ENCODE results near the gene ARHGAP10.

The ARHGAP10 gene

DNA sequence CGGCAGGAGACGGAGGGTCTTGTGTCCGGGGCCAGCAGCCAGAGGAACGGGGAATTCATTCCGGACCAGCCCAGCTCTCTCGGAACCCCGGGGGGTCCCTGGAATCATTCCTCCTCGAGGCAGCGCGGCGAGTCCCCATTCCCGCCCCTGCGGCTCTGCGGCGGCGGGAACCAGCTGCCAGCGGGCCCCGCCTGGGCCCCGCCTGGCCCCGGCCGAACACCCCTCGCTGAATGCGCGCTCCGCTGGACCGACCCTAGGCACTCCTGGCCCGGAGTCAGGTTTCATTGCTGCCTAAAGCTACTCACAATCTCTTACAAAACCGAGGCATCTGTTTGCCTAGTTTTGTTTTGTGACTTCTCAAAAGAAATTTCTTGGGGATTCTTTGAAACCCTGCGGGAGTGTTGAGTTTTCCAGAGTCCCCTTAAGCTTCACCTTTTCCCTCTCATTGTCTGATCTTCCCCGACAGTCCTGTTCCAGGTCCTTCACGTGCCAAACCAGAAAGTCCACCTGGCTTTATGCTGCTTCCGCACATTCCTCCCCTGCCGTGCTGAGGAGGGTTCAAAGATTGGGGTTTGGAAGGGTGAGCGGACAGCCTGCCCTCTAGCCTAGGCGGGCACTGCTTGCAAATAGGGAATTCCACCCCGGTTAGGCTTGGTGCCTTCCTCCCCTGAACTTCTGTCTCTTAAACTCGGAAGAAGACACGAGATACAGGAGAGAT lies 789 bp downstream of the ARHGAP10 start:
- DNase-seq, result peak; percentile 68

DNA sequence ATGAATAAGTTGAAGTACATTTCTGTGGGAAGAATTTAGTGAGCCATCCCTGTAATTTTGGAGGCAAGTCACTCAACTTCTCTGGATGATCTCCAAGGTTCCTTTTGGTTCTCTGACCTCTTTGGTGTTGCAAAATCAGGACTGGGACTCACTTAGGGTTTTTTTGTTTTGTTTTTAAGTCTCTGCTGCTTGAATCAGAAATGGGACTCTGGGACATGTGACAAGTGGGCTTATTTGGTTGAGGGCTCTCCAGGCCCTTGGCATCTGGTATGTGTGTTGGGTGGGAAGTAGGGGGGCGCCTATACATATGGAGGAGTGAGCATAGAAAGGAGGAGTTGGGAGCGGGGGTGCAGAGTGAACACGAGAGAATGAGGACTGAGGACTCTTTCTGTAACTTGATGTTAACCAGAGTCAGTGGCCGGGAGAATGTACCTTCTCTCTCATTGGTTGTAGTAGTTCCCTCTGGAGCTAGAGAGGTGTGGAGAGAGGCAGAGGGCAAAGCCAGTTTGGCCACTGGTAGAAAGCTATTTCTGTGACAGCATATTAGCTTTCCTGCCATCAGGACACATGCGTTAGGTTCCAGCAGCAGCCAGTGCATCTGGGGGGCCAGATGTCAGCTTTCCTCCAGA lies 1.9 kb downstream of the ARHGAP10 start:
- peak; percentile 72 for DNase-seq

DNA sequence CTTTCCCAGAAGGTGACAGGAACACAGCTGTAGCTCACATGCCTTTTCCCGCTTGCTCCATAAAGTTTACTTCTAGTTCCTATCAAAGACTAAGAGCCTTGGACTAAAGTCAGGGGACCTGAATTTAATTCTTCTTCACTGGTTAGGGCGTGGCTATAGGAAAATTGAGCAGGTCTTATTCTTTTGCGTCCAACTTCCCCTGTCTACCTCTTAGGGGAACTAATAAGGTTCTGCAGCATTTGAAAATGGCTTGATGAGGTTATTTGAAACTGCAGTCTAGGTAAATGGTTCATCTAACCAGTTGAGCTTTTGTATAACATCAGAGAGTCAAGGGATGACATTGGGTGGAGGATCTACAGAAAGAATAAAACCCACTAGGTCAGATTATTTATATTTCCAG lies 2.6 kb downstream of the ARHGAP10 start:
- DNase-seq, result peak; percentile 36

DNA sequence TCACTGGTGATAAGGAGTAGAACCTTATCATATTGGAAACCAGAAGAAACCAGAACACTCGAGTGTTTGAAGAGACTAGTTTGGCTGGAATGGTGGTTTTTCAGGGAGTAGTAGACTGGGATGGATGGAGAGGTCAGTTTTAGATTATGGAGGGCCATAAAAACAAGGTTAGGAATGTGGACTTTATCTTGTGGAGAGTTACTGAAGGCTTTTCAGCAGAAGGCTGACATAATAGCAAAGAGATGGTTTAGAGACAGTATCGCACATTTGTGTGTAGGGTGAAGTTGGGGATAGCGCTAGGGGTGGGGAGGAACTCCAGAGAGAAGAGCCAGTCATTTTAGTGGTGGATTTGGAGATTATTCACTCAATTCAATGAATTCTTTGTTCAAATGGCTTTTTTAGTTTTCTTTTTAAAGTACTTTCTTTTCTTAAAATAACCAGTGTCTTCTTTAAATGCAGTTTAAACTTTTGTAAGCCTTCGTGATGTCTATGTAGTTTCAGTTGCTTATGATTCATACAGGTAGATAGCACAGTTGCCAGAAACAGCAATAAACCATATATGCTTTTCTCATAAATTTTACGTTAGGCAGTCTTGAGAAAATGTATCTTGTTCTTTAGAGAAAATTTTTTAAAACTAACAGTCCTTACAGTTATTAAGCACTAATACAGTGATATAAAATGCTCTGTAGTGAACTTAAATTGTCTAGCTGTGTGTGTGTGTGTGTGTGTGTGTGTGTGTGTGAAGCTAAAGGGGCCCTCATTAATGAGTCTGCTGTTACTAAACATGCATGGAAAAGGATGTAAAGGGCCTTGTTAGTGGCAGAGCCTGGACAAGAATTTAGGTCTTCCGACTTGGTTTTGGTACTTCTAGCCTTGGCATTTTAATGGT lies 3.8 kb downstream of the ARHGAP10 start:
- DNase-seq, result peak; percentile 41

DNA sequence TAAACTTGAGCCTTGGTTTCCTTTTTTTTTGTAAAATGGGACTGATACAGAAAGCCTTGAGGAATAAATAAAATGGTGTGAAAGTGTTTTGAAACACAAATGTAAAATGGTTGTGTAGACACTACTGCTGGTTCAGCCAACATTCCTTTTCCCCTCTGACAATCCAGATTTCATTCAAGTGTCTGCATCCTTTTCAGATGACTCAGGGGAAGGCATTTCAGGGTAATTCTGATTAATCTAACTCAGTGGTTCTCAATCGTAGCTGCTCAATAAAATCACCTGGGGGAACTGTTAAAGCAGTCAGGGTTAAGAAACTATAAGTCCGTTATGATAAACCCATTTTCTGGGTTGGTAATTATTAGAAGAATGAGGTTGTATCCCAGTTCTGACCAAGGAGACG lies 4.6 kb downstream of the ARHGAP10 start:
- no peak for DNase-seq

DNA sequence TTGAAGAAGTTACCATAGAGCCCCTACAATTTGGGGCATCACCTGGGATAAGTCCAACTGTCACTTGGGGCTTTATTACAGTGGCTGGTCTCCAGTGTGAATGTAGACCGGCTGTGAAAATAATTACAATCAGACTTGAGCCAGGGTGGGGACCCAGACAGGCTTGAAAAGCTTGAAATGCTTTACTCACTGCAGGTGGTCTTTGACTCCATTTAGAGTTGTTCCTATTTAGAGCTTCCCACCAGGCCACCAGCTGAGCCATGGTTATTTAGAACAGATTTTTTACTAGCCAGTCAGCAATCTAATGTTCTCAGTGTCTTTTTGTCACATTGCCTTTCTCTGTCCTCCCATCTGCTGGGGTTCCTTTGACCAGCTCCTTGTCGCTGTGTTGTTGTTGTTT lies 5.7 kb downstream of the ARHGAP10 start:
- peak; percentile 94 for DNase-seq

DNA sequence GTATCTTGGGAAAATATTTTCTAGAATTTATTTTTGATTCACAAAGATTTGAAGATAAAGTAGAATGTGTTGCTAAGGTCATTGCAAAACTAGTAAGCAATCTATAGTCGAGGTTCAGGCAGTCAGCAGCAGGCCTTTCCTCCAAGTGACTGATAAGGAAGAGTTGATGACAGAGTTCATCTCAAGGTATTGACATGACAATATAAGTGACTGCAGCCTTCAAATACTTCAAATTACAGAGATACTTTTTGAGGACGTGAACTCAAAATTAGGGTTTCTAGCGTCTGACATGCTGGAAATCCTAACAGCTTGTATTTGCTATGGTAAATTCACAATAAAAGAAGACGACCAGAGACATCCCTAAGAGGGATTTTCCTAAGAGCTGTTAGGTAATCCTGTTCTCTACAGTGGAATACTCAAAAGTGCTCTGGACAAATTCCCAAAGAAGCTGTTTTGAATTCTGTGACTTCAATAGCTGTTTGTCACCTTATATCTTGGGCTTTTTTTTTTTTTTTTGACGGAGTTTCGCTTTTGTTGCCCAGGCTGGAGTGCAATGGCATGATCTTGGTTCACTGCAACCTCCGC lies 7.4 kb downstream of the ARHGAP10 start:
- DNase-seq, result no peak

DNA sequence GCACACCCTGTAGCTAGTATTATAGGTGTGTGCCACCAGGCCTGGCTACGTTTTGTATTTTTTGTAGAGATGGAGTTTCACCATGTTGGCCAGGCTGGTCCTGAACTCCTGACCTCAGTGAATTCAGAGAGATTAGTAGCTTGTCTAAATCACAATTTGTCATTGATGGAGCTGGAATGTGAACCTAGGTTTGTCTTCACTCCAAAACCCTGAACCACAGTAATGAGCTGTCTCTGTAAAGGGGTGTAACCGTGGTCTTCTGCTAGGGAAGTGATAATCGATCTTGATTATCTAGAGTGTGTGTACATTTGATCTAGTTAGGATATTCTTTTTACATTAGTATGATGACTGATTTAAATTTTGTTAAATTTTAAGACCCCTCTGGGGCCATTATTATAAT lies 8.3 kb downstream of the ARHGAP10 start:
- DNase-seq, result no peak

DNA sequence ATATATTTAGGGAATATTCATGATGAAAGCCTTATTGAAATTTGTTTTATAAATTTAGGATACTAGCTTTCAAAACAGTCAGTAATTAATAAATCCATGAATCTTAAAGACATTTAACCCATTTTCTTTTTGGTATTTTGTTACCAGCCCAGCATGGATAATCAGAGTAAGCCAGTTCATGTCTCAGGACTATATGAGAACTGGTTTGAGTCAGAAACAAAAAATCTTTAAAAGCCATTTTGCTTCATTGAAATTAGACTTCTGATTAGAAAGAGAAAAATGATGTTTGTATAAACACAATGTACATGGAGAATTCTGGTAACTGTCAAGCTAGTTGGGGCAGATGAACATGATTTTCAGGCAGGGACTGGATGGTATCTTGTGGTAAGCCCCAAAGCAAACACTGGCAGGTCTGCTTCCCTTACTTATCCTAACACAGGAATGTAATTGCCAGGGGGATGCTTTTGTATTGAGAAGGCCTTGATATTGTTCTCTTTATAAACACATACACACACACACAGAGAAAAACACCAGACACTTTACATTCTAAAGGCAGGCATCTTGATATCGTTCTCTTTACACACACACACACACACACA lies 9.4 kb downstream of the ARHGAP10 start:
- peak; percentile 27 for DNase-seq

DNA sequence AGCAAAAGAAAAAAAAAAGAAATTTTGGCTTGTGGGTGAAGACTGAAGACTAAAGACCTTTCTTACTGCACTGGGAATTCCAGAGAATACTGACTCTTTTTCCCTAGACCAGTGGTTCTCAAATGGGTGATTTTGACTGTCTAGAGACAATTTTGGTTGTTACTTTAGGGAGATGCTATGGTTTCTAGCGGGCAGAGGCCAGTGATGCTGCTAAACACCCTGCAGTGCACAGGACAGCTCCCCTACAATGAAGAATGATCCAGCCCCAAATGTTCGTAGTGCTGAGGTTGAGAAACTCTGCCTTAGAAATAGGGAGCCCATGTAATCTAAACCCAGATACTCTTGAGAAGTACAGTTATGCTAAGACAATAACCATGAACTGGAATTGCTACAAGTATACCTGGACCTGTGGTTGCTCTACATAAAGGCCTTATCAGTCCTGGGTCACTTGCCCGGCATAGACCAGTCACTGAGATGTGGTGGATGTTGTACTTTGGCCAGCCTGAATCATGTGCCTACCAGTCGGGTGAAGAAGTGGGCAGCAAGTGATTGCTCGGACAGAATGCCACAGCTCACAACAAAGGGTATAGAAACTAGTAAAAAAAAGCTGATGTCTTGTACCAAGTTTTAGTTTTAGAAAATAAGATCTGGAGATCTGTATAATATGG lies 16.0 kb downstream of the ARHGAP10 start:
- DNase-seq, result no peak

DNA sequence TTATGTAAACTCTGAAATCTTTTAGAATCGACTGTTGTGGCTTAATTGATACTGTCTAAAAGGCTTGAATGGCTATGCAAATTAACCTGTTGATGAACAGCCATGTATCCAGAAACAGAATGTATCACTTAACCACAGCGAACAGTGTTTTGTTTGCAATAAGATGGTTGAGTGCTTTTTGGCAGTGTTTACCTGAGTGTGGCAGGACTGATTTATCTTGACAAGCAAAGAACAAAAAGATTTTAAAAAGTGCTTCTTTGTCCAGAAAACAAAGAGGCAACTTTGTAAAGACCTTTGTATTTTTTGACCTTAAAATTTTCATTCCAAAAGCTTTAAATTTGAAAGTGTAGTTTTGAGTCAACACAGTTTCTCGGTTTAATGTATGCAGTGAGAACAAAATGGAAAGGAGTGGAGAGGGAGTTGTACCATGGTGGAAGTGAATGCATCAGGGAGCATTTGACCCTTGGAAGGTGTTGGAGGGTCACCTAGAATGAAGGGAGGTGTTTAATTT lies 18.0 kb downstream of the ARHGAP10 start:
- peak; percentile 90 for DNase-seq

DNA sequence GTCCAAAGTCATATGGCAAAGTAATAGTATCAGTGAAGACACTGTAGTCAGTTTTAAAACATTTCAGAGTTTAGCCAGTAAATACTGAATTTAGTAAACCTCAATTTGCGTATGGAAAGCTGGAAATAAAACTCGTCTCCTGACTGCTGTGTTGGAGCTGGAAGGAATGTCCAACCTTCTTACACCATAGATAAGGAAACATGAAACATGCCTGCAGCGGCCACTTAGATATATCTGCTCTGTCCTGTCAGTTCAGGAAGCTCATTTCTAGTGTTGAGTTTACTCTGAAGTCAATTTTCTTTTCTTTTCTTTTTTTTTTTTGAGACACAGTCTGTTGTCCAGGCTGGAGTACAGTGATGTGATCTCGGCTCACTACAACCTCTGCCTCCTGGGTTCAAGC lies 21.2 kb downstream of the ARHGAP10 start:
- no peak for DNase-seq

DNA sequence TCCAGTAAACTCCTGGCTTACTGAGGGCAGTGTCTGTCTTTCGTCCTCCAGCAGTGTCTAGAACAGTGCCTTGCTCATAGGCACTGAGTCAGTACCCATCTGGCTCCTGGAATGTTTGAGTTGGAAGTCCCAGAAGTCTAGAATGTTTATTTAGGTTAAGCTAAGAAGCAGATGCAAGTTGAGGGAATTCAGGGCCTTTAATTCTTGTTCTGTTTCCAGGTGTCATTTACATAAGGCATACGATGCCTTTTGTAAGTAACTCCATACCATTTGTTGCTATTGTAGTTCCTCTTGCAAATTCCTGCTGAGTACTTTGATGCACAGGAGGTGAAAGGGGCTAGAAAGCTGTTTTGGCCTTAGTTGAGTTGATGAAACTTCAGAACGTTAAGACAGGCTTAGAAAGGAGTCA lies 22.2 kb downstream of the ARHGAP10 start:
- DNase-seq, result peak; percentile 43

DNA sequence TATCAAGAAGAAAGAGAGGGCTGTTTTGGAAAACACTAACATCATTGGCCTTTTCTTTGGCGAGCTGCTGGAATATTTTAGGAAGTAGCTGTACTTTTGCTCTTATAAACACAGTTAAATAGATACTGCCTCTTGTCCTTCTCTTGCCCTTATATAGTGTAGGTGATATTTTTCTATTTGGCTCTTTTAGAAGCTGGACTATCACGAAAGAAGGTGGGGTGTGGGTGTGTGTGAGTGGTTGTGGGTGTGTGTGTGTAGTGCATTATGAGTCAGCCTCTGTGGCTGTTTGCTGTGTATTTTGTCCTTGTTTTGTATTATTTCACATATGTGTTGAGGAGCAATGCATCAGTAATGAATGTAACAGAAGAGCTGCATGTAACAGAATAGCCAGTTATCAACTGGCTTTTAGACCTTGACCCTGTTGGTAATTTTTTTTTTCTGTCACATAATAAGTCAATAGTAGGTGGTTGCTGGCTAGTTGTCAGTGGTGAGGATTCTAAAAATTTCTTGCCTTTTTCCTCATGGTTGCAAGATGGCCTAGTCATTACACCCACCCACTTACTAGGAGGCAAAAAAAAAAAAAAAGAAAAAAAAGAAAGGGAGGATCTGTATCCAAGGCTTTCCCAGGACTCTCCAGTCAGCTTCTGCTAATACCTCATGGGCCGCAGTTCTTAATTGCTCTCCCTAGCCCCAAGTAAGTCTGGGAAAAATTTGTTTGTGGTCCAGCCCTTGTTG lies 23.8 kb downstream of the ARHGAP10 start:
- no peak for DNase-seq

DNA sequence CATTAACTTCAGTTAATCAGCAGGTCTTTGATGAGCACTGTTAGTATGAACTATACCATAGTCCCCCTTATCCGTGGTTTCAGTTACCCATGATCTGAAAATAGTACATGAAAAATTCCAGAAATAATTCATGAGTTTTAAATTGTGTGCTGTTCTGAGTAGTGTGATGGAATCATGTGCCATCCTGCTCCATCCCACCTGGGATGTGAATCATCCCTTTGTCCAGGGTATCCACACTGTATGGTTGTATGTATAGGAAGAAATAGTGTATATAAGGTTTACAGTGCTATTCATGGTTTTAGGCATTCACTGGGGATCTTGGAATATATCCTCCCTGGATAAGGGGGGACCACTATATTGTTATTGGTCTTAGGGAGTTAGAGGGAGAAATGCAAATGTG lies 24.5 kb downstream of the ARHGAP10 start:
- no peak for DNase-seq

DNA sequence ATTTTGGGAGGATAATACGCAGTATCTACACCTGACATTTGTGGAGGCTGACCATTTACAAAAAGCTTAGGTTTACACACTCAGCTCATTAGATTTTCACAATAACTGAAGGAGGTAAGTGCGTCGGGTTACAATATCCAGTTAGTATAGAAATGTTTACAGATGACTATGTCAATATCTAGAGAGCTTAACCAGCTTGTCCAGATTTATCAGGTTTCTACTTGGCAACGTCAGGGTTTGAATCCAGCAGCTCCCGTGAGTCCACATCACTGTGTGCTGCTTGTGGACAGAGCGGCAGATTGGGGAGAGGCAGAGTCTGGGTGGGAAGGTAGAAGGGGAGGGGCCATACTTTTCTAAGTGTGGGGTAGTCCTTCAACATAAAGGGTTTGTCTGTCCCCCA lies 28.3 kb downstream of the ARHGAP10 start:
- DNase-seq, result peak; percentile 83

DNA sequence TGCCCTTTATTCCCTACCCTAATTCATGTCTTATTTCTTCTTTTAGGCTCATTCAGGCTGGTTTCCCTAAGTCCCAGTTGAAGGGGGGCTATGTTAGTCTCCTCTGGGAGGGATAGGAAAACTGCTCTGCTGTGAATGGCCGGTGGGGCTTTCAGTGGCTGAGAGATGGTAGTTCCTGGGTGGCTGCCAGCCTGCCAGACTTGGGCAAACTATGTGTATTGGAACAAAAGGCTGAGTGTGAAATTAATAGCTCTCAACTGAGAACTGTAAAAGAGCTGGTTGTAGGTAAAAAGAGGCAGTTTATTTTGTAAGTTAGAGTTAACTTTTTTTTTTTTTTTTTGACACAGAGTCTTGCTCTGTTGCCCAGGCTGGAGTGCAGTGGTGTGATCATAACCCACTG lies 28.8 kb downstream of the ARHGAP10 start:
- peak; percentile 81 for DNase-seq

DNA sequence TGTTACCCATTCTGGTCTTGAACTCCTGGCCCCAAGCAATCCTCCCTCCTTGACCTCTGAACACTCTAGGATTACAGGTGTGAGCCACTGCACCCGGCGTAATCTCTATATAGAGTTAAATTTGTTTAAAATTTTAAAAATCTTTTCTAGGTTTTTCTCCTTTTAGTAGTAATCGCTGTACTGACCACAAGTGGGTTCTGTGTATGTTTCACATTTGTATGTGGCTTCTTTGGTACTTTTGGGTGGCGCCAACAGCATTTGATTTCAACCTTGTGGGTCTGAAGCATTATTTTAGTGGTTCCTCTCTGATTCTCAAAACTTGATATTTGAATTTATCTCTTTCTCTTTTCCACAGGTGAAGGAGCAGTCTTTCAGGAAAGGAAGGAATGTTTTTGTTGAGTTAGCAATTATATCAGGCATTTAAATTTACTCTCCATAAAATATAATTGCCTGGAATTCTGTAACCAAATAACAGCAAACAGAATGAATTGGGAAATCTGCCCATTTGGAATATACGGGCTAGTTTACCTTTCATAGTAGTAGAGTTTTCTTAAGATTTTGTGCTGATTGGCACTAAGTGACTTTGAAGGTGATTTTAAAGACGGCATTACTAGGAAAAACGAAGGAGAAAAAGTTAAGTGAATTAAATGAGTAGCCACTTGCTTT lies 29.5 kb downstream of the ARHGAP10 start:
- DNase-seq, result peak; percentile 53

DNA sequence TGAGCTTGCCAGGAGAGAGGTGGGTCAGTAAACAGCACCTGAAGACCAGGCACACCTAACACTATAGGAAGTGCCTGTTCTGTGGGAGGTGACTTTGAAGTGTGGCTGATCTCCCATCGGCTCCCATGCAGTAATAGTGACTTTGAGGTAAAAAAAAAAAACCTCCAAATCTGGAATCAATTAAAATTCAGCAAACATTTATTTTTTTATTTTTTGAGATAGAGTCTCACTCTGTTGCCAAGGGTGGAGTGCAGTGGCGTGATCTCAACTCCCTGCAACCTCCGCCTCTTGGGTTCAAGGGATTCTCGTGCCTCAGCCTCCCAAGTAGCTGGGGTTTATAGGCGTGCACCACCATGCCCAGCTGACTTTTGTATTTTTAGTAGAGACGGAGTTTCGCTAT lies 32.4 kb downstream of the ARHGAP10 start:
- no peak for DNase-seq

DNA sequence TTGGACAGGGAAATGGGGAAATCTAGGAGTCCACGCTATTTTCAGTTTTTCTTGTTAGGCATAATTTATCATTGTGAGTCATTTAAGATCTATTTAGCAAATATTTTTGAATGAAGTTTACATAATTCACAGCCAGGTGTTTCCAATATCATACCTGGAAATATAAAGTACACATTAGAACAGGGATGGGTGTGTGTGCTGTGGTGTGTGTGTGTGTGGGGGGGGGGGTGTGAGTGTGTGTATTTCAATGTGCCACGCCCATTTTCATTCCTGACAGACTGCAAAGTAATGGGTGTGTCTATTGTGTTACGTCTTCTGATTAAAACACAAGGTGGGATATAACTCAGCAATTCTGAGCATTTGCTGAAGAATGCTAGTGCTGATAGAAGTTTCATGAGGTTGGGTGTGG lies 33.2 kb downstream of the ARHGAP10 start:
- no peak for DNase-seq

DNA sequence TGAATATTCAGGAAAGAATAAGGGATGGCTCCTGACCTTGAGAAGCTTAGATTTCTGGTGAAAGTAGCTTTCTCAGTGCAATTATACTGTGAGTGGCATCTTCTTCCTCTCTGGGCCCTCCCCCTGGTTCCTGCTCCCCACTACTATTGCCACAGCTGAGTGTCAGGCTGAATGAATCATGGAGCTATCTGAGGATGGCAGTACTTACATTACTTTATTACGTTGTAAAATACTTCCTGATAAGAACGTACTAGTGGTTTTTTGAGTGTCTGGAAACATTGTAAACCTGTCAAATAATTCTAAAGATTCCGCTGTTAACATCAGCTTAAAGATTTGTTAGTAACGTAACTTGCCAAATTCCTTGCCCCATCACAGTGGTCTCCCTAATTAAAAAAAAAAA lies 36.2 kb downstream of the ARHGAP10 start:
- no peak for DNase-seq
